GM19238 (cell line): Measurements from ENCODE around the gene NARF.
A peak's percentile ranks its signal among the peaks of the same experiment; 100 is the strongest.
"Not testable (repeated sequence)": the region's sequence is repeated elsewhere in the genome, so short reads cannot be mapped to it uniquely, and the experiment has no call there.

Source experiments
- DNase-seq: peaks from one replicate; pipeline ENCODE4 v3.0.0; 2011; ENCODE audit warnings: low spot score; ENCODE audit not compliant: insufficient read length

The NARF gene

DNA sequence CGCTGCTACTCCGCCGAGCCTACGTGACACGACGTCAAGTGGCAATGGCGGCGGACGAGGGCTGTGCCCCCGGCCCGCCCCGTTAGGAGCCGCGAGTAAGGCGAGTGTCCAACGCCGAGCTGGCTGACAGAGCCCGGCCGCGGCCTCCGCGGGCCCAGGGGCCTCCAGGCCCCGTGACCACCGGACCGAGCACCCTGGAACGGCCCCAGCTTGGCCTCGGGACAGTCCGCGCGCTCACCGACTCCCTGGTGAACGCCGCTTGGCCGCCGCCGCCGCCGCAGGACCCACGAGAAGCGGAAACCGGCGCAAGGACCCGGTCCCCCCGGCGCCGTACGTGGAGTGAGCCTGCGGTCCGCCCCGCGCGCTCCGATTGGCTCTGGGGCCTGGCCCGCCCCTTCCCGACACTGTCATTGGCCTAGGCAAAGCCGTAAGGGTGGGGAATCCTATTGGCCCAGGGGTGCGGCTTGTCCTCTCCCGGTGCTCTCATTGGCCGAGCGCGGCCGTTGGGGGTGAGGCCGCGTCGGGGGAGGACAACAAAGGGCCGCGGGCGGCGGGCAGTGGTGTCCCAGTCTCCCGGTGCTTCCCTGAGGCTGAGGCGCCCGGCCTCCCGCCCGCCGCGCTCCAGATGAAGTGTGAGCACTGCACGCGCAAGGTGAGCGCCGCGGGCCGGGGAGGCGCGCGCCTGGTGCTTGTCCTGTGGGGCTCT, at the start of gene NARF:
NARF (plus strand) TSS at position 563 of the 706 bp plus-strand sequence; CDS start at position 626, 63 bp downstream.
- DNase-seq, result peak; percentile 99

DNA sequence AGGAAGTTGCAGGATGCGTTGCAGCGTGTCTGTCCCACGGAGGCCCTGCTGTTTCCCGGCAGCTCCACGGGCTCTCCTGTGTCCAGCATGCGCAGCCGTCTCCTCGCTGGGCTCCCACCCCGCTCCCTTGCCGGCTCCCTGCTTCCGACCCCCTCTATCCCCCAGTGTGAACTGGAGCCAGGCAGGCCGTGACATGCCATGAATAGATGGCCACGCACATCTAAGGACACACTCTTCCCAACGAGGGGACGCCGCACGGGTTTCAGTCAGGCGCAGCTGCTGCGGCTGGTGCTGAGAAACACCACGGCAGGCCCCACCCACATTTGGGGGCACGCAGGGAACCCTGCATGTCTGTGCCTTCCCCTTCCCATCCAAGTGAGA, 49.6 kb upstream of the NARF start:
- no peak for DNase-seq

- DNase-seq, result no peak
Observed at GRCh38 chr17:82410014-82410716, 48.4 kb upstream of the NARF start.

GRCh38 chr17:82411396-82412053, 47.0 kb upstream of the NARF start:
- DNase-seq, result no peak

DNA sequence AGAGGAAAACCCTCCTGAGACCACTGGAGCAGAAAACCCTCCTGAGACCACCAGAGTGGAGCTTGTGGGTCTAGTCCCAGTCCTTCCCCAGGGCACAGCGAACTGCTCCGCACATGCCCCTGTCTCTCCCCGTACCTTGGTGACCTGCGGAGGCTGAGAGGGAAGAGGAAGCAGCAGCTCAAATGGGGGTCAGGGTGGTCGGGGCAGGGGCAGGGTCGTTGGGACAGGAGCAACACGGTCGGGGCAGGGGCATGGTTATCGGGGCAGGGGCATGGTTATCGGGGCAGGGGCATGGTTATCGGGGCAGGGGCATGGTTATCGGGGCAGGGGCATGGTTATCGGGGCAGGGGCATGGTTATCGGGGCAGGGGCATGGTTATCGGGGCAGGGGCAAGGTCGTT, 46.5 kb upstream of the NARF start:
- DNase-seq, result not testable (repeated sequence)

- no peak for DNase-seq
Observed at GRCh38 chr17:82412535-82413520, 45.7 kb upstream of the NARF start.

DNA sequence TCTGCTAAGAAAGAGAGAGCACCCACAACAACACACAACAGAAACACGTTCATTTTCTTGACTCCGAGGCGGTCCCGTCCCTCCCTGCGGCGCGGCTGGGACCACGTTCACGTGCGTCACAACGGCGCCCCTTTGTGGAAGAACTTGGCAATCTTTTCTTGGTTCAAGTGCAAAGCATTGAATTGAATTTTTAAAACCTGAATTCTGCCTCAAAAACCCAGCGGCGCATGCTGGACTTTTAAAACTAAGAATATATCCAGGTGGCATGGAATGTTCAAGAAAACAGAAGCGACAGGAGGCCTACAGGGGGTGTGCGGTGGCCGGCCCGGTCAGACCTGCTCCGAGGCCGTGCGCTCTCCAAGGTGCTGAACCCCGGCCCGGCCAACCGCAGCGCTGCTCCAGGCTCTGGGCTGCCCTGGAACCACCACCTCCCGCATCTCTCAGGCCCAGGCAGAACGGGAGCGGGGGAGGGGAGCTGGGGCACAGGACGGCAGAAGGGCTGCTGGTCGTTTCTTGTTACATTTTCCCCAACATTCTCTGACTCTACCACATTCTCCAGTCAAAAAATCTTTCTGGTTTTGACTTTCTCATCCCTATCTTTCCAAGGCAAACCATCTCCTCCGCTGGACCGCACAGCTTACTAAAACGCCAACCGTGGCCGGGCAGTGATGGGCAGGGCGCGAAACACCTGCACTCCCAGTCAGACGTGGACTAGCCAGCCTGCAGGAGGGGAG, 43.8 kb upstream of the NARF start:
- DNase-seq, result peak; percentile 73

GRCh38 chr17:82415336-82415735, 43.2 kb upstream of the NARF start:
- DNase-seq, result no peak

- no peak for DNase-seq
Observed at GRCh38 chr17:82415786-82416185, 42.8 kb upstream of the NARF start.

GRCh38 chr17:82416264-82416663, 42.3 kb upstream of the NARF start:
- DNase-seq, result no peak

- DNase-seq, result no peak
Observed at GRCh38 chr17:82416771-82417170, 41.8 kb upstream of the NARF start.

GRCh38 chr17:82418001-82418986, 40.2 kb upstream of the NARF start, which contains the start of the genes HEXD and OGFOD3:
Gene HEXD, plus strand, starts transcription at chr17:82418347. Its CDS starts 1,453 bp downstream, at chr17:82419800.
Gene OGFOD3, minus strand, starts transcription at chr17:82418586. Its CDS starts 101 bp downstream, at chr17:82418485.
- DNase-seq, result peak; percentile 93

DNA sequence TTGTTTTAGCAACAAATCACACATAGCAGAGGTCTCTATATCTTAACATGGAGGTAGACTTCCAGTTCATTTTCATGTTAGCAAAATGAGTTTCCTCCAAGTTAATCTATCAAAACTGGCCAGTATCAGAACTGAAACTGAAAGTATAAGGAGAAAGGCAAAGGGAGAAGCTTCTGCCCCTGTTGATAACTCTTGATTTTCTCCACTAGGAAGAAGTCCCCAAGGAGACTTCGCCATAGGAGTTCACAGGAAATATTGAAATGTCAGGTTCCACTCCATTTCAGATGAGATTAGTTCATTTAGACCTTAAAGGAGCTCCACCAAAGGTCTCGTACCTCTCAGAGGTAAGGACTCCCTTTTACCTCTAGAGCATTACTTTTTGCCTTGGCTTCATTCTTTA, 39.0 kb upstream of the NARF start:
- no peak for DNase-seq

- peak; percentile 55 for DNase-seq
Observed at GRCh38 chr17:82424001-82424862, 34.3 kb upstream of the NARF start.

DNA sequence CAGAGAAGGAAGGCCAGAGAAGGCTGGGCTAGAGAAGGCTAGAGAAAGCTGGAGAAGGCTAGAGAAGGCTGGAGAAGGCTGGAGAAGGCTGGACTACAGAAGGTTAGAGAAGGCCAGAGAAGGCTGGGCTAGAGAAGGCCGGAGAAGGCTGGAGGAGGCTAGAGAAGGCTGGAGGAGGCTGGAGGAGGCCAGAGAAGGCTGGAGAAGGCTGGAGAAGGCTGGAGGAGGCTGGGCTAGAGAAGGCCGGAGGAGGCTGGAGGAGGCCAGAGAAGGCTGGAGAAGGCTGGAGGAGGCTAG, 33.7 kb upstream of the NARF start:
- no peak for DNase-seq

DNA sequence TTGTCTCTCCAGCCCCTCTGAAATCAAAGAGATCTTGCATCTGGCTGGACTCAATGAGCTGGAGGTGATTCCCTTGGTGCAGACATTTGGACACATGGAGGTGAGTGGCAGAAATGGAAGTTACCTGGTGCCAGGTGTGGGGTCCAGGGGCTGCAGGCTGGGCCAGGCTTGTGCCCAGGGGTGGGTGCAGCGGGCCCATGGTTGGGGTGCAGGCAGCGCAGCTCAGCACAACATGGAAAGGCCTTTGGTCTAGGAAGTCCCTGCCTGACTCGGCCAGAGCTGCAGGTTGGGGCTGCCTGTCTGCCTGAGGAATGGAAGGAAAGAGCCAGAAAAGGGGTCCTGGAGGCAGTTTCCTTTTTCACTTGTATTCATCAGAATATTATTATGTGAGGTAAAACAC, 30.0 kb upstream of the NARF start:
- no peak for DNase-seq

GRCh38 chr17:82429824-82430223, 28.7 kb upstream of the NARF start:
- DNase-seq, result no peak

GRCh38 chr17:82432017-82432416, 26.5 kb upstream of the NARF start:
- DNase-seq, result no peak
